Stimulated activated CD4-positive, alpha-beta T cell treated with anti-CD3 and anti-CD28 coated beads, Interleukin-15, amount 100 ng/mL, for 1 hour (primary cell): Measurements from ENCODE around the gene PTPRK.

Source experiments
- DNase-seq, 2 donors: peaks; one replicate each; pipeline ENCODE4 v3.0.0-alpha.2; 2020; ENCODE audit warnings: low read depth in 1 of 2, low spot score in 1 of 2

Gene PTPRK

GRCh38 chr6:128520436-128521281 is at the start of gene PTPRK:
Gene PTPRK (minus strand): TSS chr6:128520599. CDS start chr6:128520358, 241 bp downstream.
- peak; percentile 66 to 87 for DNase-seq

GRCh38 chr6:128567029-128567428 is 46.6 kb upstream of the PTPRK start:
- DNase-seq, result no peak

- no peak for DNase-seq
Measured at GRCh38 chr6:128560966-128561365, 40.6 kb upstream of the PTPRK start.

GRCh38 chr6:128558924-128559323 is 38.5 kb upstream of the PTPRK start:
- no peak for DNase-seq

GRCh38 chr6:128558021-128558420 is 37.6 kb upstream of the PTPRK start:
- no peak for DNase-seq

GRCh38 chr6:128557081-128557480 is 36.7 kb upstream of the PTPRK start:
- no peak for DNase-seq

- DNase-seq, result no peak
Measured at GRCh38 chr6:128554302-128554701, 33.9 kb upstream of the PTPRK start.

GRCh38 chr6:128541261-128541660 is 20.9 kb upstream of the PTPRK start:
- no peak for DNase-seq

- no peak for DNase-seq
Measured at GRCh38 chr6:128538763-128539162, 18.4 kb upstream of the PTPRK start.

- DNase-seq, result no peak
Measured at GRCh38 chr6:128532827-128533226, 12.4 kb upstream of the PTPRK start.

- no peak for DNase-seq
Measured at GRCh38 chr6:128532136-128532535, 11.7 kb upstream of the PTPRK start.

- no peak for DNase-seq
Measured at GRCh38 chr6:128531696-128532095, 11.3 kb upstream of the PTPRK start.

- DNase-seq, result no peak
Measured at GRCh38 chr6:128528241-128528640, 7.8 kb upstream of the PTPRK start.

GRCh38 chr6:128527375-128527774 is 7.0 kb upstream of the PTPRK start:
- DNase-seq, result no peak

- no peak for DNase-seq
Measured at GRCh38 chr6:128526152-128526914, 5.9 kb upstream of the PTPRK start.

GRCh38 chr6:128525406-128525805 is 5.0 kb upstream of the PTPRK start:
- no peak for DNase-seq

GRCh38 chr6:128521282-128521632 is 858 bp upstream of the PTPRK start:
- no peak for DNase-seq

GRCh38 chr6:128519931-128520435 is 416 bp downstream of the PTPRK start:
- DNase-seq, result peak; percentile 2 to 21

GRCh38 chr6:128519132-128519930 is 1.1 kb downstream of the PTPRK start:
- DNase-seq, result no peak

- DNase-seq, result peak in 1 of 2 donors; percentile 6
Measured at GRCh38 chr6:128518434-128519131, 1.8 kb downstream of the PTPRK start.

- no peak for DNase-seq
Measured at GRCh38 chr6:128517124-128517523, 3.3 kb downstream of the PTPRK start.
